Kidney (tissue), 14 donors: Measurements from ENCODE around the gene CARD11. TPM values are rescaled to one million over a fixed set of nuclear protein-coding genes. Genes with fewer than 3 reads are reported as not detected.

Source experiments
- DNase-seq, 5 donors: peaks; one replicate each; pipeline ENCODE4 v3.0.0-alpha.2; 2013 to 2020
- FAIRE-seq: peaks from 2 replicates; lab custom pipeline; 2012; peaks lifted over from hg19 to GRCh38; lab: Jason Lieb, UNC
- H3K27ac ChIP-seq, 2 donors: one replicate each; pipeline ENCODE4 v1.7.0; 2013; ENCODE audit warnings: low read depth in 2 of 2, low read length in 2 of 2, inconsistent platforms in 1 of 2
- H3K27me3 ChIP-seq: one replicate; pipeline ENCODE4 v1.7.1; 2013; ENCODE audit warnings: low read length, inconsistent platforms; ENCODE audit not compliant: control insufficient read depth, insufficient read depth
- H3K36me3 ChIP-seq, 3 donors: one replicate each; pipeline versions ENCODE4 v1.7.0 to v1.7.1; 2013; ENCODE audit warnings: low read length in 3 of 3, control low read depth in 1 of 3, inconsistent platforms in 1 of 3; ENCODE audit not compliant: insufficient read depth in 3 of 3, control insufficient read depth in 2 of 3
- H3K4me1 ChIP-seq, 3 donors: one replicate each; pipeline versions ENCODE4 v1.7.0 to v1.7.1; 2013; ENCODE audit warnings: low read length in 3 of 3, inconsistent platforms in 1 of 3, low read depth in 1 of 3; ENCODE audit not compliant: control insufficient read depth in 2 of 3, insufficient read depth in 2 of 3
- H3K4me3 ChIP-seq, 3 donors: one replicate each; pipeline versions ENCODE4 v1.7.0 to v1.8.1; 2013; ENCODE audit warnings: low read length in 3 of 3, control low read depth in 1 of 3, inconsistent platforms in 1 of 3
- H3K9ac ChIP-seq, 3 donors: one replicate each; pipeline versions ENCODE4 v1.7.0 to v1.7.1; 2013; ENCODE audit warnings: low read length in 3 of 3, control low read depth in 1 of 3, inconsistent platforms in 1 of 3
- H3K9me3 ChIP-seq, 3 donors: one replicate each; pipeline versions ENCODE4 v1.7.0 to v1.7.1; 2013; ENCODE audit warnings: low read length in 3 of 3, control low read depth in 1 of 3, inconsistent platforms in 1 of 3; ENCODE audit not compliant: control insufficient read depth in 2 of 3, insufficient read depth in 1 of 3
- intact Hi-C: fragments of 100-400 bp; cut with DNase I; formaldehyde crosslinking; loops from one replicate; pipeline ENCODE4 v1.11.1; 2022
- polyA plus RNA-seq: library from polyadenylated mRNA; stranded (reverse); fragments of 350-450 nt; fragmentation: Illumina TruSeq; extraction: RNeasy Lipid Tissue Mini Kit (QIAGEN cat#74804); gene quantifications from one replicate; pipeline ENCODE4 v1.2.3, GENCODE V29; 2014; ENCODE audit warnings: low read depth, low replicate concordance; ENCODE audit not compliant: insufficient read depth
- total RNA-seq: library from RNA; stranded (reverse); fragmentation: NEBNext Ultra II Directional; extraction: Animal tissue kit (Norgen Biotek cat#: 25700); gene quantifications from one replicate; pipeline ENCODE4 v1.2.1, GENCODE V29; 2021
- TF ChIP-seq, protein P1 (sequence below): IDR thresholded peaks from 3 replicates; pipeline ENCODE4 v1.5.1; 2012; ENCODE audit warnings: mild to moderate bottlenecking, moderate library complexity, borderline replicate concordance; ENCODE audit not compliant: insufficient read depth; ENCODE audit errors: extremely low read depth
- donor health status: control.
- donor health status: control.
- donor health status: control.
- donor health status: control.
- donor health status: control.
- donor health status: DM: yes; HTN: yes; CAD: no.
- donor health status: Normal renal cell carcinoma (clear cell type).

CARD11 gene
- total and polyA plus RNA-seq, 2 donors from 2014 or later, result 0.22 to 9.6 TPM

DNA sequence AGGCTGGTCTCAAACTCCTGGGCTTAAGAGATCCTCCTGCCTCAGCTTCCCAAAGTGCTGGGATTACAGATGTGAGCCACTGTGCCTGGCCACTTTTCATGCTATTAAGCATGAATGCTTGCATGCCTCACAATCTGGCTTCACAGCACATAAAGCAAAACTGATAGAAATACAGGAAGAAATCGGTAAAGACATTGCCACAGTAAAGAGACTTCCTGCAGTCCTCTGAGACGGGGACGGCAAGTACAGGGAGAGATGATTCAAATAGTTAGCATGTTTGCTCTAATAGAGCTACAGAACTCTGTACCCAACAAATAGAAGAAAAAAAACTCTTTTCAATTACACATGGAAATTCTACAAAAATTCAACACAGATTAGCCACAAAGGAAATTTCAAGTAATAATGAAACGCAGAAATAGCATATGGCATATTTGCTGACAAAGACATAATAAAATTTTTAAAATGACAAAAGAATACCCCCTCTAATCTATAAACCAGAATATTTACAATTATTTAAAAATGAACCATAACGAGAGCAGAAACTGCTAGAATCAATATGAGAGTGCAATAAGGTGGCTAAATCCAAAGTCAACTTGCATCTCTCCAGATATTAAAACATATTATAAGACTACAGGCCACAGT, 32.3 kb downstream of the CARD11 start:
- no peak overlapping the region for H3K4me3 ChIP-seq
- H3K27ac ChIP-seq, result no peak overlapping the region
- TF ChIP-seq, protein P1, sequence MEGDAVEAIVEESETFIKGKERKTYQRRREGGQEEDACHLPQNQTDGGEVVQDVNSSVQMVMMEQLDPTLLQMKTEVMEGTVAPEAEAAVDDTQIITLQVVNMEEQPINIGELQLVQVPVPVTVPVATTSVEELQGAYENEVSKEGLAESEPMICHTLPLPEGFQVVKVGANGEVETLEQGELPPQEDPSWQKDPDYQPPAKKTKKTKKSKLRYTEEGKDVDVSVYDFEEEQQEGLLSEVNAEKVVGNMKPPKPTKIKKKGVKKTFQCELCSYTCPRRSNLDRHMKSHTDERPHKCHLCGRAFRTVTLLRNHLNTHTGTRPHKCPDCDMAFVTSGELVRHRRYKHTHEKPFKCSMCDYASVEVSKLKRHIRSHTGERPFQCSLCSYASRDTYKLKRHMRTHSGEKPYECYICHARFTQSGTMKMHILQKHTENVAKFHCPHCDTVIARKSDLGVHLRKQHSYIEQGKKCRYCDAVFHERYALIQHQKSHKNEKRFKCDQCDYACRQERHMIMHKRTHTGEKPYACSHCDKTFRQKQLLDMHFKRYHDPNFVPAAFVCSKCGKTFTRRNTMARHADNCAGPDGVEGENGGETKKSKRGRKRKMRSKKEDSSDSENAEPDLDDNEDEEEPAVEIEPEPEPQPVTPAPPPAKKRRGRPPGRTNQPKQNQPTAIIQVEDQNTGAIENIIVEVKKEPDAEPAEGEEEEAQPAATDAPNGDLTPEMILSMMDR, result no peak
- FAIRE-seq, result no peak
- H3K9me3 ChIP-seq, result peaks cover 0 to 2% (median 2%) of the 10 kb centered on the region in 3 donors
- H3K27me3 ChIP-seq, result no peaks in the 10 kb centered on the region
- no peaks in the 10 kb centered on the region for H3K4me1 ChIP-seq
- no peak overlapping the region for H3K9ac ChIP-seq
- no peak for DNase-seq
- no peaks in the 10 kb centered on the region for H3K36me3 ChIP-seq
- intact Hi-C loops, result no loop called here

DNA sequence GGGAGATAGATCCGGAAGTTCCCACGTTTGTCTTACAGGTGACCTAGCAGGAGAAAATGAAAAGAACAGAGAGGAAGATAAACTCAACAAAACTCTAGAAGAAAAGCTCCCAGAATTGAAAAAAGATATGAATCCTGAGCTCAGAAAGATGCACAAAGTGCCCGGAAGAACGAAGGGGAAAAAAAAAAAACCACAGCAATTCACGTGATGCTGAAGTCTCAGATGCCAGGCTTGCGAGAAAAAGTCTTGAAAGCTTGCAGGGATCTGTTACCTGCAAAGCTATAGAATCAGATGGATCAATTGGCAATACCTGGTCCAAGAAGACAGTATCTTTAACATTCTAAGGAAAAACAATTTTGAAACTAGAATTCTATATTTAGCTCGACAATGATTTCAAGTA, 33.5 kb downstream of the CARD11 start:
- Histone ChIP-seq H3K9ac (no peak overlapping the region), H3K27ac (no peak overlapping the region), H3K4me3 (no peak overlapping the region), H3K27me3 (no peaks in the 10 kb centered on the region), H3K4me1 (no peaks in the 10 kb centered on the region), H3K36me3 (no peaks in the 10 kb centered on the region), H3K9me3 (peaks cover 0 to 2% (median 2%) of the 10 kb centered on the region in 3 donors)
- no peak for FAIRE-seq
- DNase-seq, result no peak
- intact Hi-C loops, result no loop called here
- TF ChIP-seq, protein P1, result no peak

DNA sequence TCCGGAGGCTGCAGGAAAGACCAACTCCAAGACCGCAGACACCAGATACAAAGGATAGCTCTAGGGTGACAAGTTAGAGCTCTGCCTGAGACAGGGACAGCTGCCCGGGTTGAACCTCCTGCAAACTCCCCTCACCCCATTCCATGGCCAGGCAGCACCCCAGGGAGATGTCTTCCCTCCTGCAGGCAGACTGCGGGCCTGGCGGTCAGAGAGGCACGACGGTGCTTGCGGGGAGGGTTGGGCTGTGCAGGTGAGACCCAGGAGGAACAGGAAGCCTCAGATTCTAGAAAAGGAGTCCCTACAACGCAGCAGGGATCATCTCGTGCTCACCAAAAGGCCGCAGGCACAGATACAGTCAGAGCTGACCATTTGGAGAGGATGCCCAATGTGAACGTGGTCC, 34.6 kb downstream of the CARD11 start:
- H3K4me1 ChIP-seq, result no peaks in the 10 kb centered on the region
- no peak overlapping the region for H3K4me3 ChIP-seq
- no peak for FAIRE-seq
- TF ChIP-seq, protein P1, result no peak
- no peak overlapping the region for H3K27ac ChIP-seq
- no peaks in the 10 kb centered on the region for H3K27me3 ChIP-seq
- DNase-seq, result no peak
- no peak overlapping the region for H3K9ac ChIP-seq
- peaks cover 0 to 2% (median 2%) of the 10 kb centered on the region in 3 donors for H3K9me3 ChIP-seq
- no peaks in the 10 kb centered on the region for H3K36me3 ChIP-seq
- intact Hi-C loops, result no loop called here
